ENCODE data around the gene C14orf132.
"Not testable (repeated sequence)": the region's sequence is repeated elsewhere in the genome, so short reads cannot be mapped to it uniquely, and the experiment has no call there.

Gene C14orf132

GRCh38 chr14:96067985-96068930, 29.1 kb downstream of the C14orf132 start:
- Histone ChIP-seq H3K9ac (ENCODE audit: low read length) (no peak overlapping the region), H3K4me3 (ENCODE audit: low read length) (no peak overlapping the region), H3K9me3 (ENCODE audit: control insufficient read depth, low read length) (no peaks in the 10 kb centered on the region), H3K36me3 (ENCODE audit: control insufficient read depth, insufficient read depth, low read length) (no peaks in the 10 kb centered on the region), H3K27me3 (ENCODE audit: control insufficient read depth, insufficient read depth, low read length) (no peaks in the 10 kb centered on the region), H3K4me1 (ENCODE audit: control insufficient read depth, insufficient read depth, low read length) (no peaks in the 10 kb centered on the region)

GRCh38 chr14:96069421-96069820, 30.3 kb downstream of the C14orf132 start:
- Histone ChIP-seq H3K4me3 (ENCODE audit: low read length) (no peak overlapping the region), H3K9me3 (ENCODE audit: control insufficient read depth, low read length) (no peaks in the 10 kb centered on the region), H3K36me3 (ENCODE audit: control insufficient read depth, insufficient read depth, low read length) (no peaks in the 10 kb centered on the region), H3K4me1 (ENCODE audit: control insufficient read depth, insufficient read depth, low read length) (no peaks in the 10 kb centered on the region), H3K9ac (ENCODE audit: low read length) (no peak overlapping the region), H3K27me3 (ENCODE audit: control insufficient read depth, insufficient read depth, low read length) (no peaks in the 10 kb centered on the region)

GRCh38 chr14:96071561-96071960, 32.4 kb downstream of the C14orf132 start:
- no peak overlapping the region for H3K9ac ChIP-seq (ENCODE audit: low read length)
- no peaks in the 10 kb centered on the region for H3K36me3 ChIP-seq (ENCODE audit: control insufficient read depth, insufficient read depth, low read length)
- no peaks in the 10 kb centered on the region for H3K4me1 ChIP-seq (ENCODE audit: control insufficient read depth, insufficient read depth, low read length)
- H3K27me3 ChIP-seq (ENCODE audit: control insufficient read depth, insufficient read depth, low read length) = no peaks in the 10 kb centered on the region
- no peaks in the 10 kb centered on the region for H3K9me3 ChIP-seq (ENCODE audit: control insufficient read depth, low read length)
- H3K4me3 ChIP-seq (ENCODE audit: low read length) = no peak overlapping the region

GRCh38 chr14:96072076-96072475, 32.9 kb downstream of the C14orf132 start:
- Histone ChIP-seq H3K36me3 (ENCODE audit: control insufficient read depth, insufficient read depth, low read length) (no peaks in the 10 kb centered on the region), H3K4me3 (ENCODE audit: low read length) (no peak overlapping the region), H3K9me3 (ENCODE audit: control insufficient read depth, low read length) (no peaks in the 10 kb centered on the region), H3K9ac (ENCODE audit: low read length) (no peak overlapping the region), H3K4me1 (ENCODE audit: control insufficient read depth, insufficient read depth, low read length) (no peaks in the 10 kb centered on the region), H3K27me3 (ENCODE audit: control insufficient read depth, insufficient read depth, low read length) (no peaks in the 10 kb centered on the region)

- H3K4me1 ChIP-seq (ENCODE audit: control insufficient read depth, insufficient read depth, low read length) = no peaks in the 10 kb centered on the region
Measured at GRCh38 chr14:96072746-96073145, 33.6 kb downstream of the C14orf132 start.

GRCh38 chr14:96073260-96074039, 34.3 kb downstream of the C14orf132 start:
- H3K9ac ChIP-seq (ENCODE audit: low read length); H3K9me3 ChIP-seq (ENCODE audit: control insufficient read depth, low read length); H3K4me3 ChIP-seq (ENCODE audit: low read length); H3K4me1 ChIP-seq (ENCODE audit: control insufficient read depth, insufficient read depth, low read length); H3K36me3 ChIP-seq (ENCODE audit: control insufficient read depth, insufficient read depth, low read length); H3K27me3 ChIP-seq (ENCODE audit: control insufficient read depth, insufficient read depth, low read length): not testable (repeated sequence)

More at GRCh38 chr14:96072746-96073145, 33.6 kb downstream of the C14orf132 start:
- H3K4me3 ChIP-seq (ENCODE audit: low read length) = no peak overlapping the region
- H3K9ac ChIP-seq (ENCODE audit: low read length) = no peak overlapping the region
- no peaks in the 10 kb centered on the region for H3K27me3 ChIP-seq (ENCODE audit: control insufficient read depth, insufficient read depth, low read length)
- H3K9me3 ChIP-seq (ENCODE audit: control insufficient read depth, low read length) = no peaks in the 10 kb centered on the region
- H3K36me3 ChIP-seq (ENCODE audit: control insufficient read depth, insufficient read depth, low read length) = no peaks in the 10 kb centered on the region

- no peaks in the 10 kb centered on the region for H3K36me3 ChIP-seq (ENCODE audit: control insufficient read depth, insufficient read depth, low read length)
- H3K9ac ChIP-seq (ENCODE audit: low read length) = no peak overlapping the region
- H3K9me3 ChIP-seq (ENCODE audit: control insufficient read depth, low read length) = no peaks in the 10 kb centered on the region
- H3K4me1 ChIP-seq (ENCODE audit: control insufficient read depth, insufficient read depth, low read length) = no peaks in the 10 kb centered on the region
- H3K4me3 ChIP-seq (ENCODE audit: low read length) = no peak overlapping the region
- H3K27me3 ChIP-seq (ENCODE audit: control insufficient read depth, insufficient read depth, low read length) = no peaks in the 10 kb centered on the region
Measured at GRCh38 chr14:96077983-96078624, 38.9 kb downstream of the C14orf132 start.

GRCh38 chr14:96078625-96079016, 39.5 kb downstream of the C14orf132 start:
- H3K4me1 ChIP-seq (ENCODE audit: control insufficient read depth, insufficient read depth, low read length) = no peaks in the 10 kb centered on the region
- H3K9me3 ChIP-seq (ENCODE audit: control insufficient read depth, low read length) = no peaks in the 10 kb centered on the region

GRCh38 chr14:96079066-96079465, 39.9 kb downstream of the C14orf132 start:
- Histone ChIP-seq H3K9ac (ENCODE audit: low read length) (no peak overlapping the region), H3K4me3 (ENCODE audit: low read length) (no peak overlapping the region)

More at GRCh38 chr14:96078625-96079016, 39.5 kb downstream of the C14orf132 start:
- Histone ChIP-seq H3K36me3 (ENCODE audit: control insufficient read depth, insufficient read depth, low read length) (no peaks in the 10 kb centered on the region), H3K27me3 (ENCODE audit: control insufficient read depth, insufficient read depth, low read length) (no peaks in the 10 kb centered on the region), H3K9ac (ENCODE audit: low read length) (no peak overlapping the region), H3K4me3 (ENCODE audit: low read length) (no peak overlapping the region)

GRCh38 chr14:96080571-96080970, 41.4 kb downstream of the C14orf132 start:
- Histone ChIP-seq H3K27me3 (ENCODE audit: control insufficient read depth, insufficient read depth, low read length) (no peaks in the 10 kb centered on the region), H3K9me3 (ENCODE audit: control insufficient read depth, low read length) (no peaks in the 10 kb centered on the region), H3K4me3 (ENCODE audit: low read length) (no peak overlapping the region), H3K4me1 (ENCODE audit: control insufficient read depth, insufficient read depth, low read length) (no peaks in the 10 kb centered on the region), H3K9ac (ENCODE audit: low read length) (no peak overlapping the region), H3K36me3 (ENCODE audit: control insufficient read depth, insufficient read depth, low read length) (no peaks in the 10 kb centered on the region)

More at GRCh38 chr14:96079066-96079465, 39.9 kb downstream of the C14orf132 start:
- H3K4me1 ChIP-seq (ENCODE audit: control insufficient read depth, insufficient read depth, low read length) = no peaks in the 10 kb centered on the region
- no peaks in the 10 kb centered on the region for H3K27me3 ChIP-seq (ENCODE audit: control insufficient read depth, insufficient read depth, low read length)
- no peaks in the 10 kb centered on the region for H3K36me3 ChIP-seq (ENCODE audit: control insufficient read depth, insufficient read depth, low read length)
- H3K9me3 ChIP-seq (ENCODE audit: control insufficient read depth, low read length) = no peaks in the 10 kb centered on the region

GRCh38 chr14:96081224-96081623, 42.1 kb downstream of the C14orf132 start:
- Histone ChIP-seq H3K36me3 (ENCODE audit: control insufficient read depth, insufficient read depth, low read length) (no peaks in the 10 kb centered on the region), H3K27me3 (ENCODE audit: control insufficient read depth, insufficient read depth, low read length) (no peaks in the 10 kb centered on the region), H3K4me1 (ENCODE audit: control insufficient read depth, insufficient read depth, low read length) (no peaks in the 10 kb centered on the region), H3K4me3 (ENCODE audit: low read length) (no peak overlapping the region), H3K9me3 (ENCODE audit: control insufficient read depth, low read length) (no peaks in the 10 kb centered on the region), H3K9ac (ENCODE audit: low read length) (no peak overlapping the region)
